Fibroblast of mammary gland (primary cell): ENCODE measurements around the gene TGFA.

Experiments used
- DNase-seq: peaks from one replicate; pipeline ENCODE4 v3.0.0-alpha.2; 2010; ENCODE audit warnings: low read depth
- H3K4me3 ChIP-seq: 2 replicates; pipeline ENCODE4 v1.5.1; 2011; ENCODE audit warnings: low read depth, mild to moderate bottlenecking, low read length, moderate library complexity; ENCODE audit not compliant: control insufficient read depth
- TF ChIP-seq, protein P1 (sequence below): conservative IDR thresholded peaks from 2 replicates; pipeline ENCODE4 v1.5.1; 2011; ENCODE audit warnings: low read depth, low read length, inconsistent platforms; ENCODE audit not compliant: control insufficient read depth, insufficient read depth

The TGFA gene

DNA sequence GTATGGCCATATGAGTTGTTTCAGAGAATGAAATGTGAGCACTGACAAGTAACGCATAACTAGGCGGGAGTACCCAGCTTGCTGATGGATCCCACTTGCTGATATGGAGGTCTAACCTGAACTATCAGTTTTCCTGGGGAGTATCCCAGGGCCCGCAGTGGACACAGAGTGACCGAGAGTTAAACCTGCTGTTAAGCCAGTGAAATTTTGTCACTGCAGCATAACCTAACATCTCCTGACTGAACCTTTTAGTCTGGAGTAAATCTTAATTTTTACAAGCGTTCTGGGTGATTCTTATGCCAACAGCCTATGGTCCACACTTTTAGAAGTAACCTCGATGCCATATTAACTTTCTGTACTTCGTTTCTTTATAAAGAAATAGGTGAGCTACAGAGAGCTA, 54.4 kb downstream of the TGFA start:
- no peak overlapping the region for H3K4me3 ChIP-seq
- no peak for DNase-seq
- TF ChIP-seq, protein P1, sequence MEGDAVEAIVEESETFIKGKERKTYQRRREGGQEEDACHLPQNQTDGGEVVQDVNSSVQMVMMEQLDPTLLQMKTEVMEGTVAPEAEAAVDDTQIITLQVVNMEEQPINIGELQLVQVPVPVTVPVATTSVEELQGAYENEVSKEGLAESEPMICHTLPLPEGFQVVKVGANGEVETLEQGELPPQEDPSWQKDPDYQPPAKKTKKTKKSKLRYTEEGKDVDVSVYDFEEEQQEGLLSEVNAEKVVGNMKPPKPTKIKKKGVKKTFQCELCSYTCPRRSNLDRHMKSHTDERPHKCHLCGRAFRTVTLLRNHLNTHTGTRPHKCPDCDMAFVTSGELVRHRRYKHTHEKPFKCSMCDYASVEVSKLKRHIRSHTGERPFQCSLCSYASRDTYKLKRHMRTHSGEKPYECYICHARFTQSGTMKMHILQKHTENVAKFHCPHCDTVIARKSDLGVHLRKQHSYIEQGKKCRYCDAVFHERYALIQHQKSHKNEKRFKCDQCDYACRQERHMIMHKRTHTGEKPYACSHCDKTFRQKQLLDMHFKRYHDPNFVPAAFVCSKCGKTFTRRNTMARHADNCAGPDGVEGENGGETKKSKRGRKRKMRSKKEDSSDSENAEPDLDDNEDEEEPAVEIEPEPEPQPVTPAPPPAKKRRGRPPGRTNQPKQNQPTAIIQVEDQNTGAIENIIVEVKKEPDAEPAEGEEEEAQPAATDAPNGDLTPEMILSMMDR, result no peak

DNA sequence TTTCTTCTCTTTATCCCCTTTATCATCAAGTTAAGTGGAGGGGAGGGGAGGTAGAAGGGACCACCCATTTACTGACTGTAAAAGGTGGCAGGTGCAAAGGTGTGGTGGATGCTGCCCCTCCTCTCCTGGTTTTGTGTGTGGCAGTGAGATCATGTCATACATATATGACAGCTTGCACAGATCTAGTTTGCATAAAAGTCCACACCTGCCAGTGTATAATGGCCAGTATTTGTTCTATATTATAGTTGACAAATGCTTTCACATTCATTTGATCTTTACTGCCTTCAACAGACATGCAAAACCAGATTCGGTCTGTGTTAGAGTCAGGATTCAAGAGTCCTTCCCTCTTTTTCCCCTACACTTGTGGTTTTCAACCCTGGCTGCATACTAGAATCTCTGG, 55.1 kb downstream of the TGFA start:
- DNase-seq, result no peak
- TF ChIP-seq, protein P1, result no peak
- no peak overlapping the region for H3K4me3 ChIP-seq

DNA sequence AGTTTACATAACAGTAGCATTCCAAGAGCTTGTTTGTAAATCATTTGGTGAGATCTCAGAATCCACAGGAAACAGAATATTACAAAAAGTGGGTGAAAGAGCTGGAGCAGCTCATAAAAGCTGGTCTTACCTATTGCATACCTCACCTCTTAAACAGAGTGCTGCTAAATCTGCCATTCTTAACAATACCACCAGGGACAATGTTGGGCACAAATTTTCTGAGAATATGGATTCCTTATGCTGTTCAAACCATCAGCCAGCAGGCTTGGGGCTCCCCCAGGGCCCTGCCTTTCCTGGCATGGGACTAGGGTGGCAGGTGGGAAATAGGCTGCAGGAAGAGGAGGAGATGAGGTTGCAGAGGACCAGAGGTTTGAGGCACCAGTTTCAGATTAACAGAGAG, 55.6 kb downstream of the TGFA start:
- no peak for DNase-seq
- TF ChIP-seq, protein P1, result peak; percentile 2

DNA sequence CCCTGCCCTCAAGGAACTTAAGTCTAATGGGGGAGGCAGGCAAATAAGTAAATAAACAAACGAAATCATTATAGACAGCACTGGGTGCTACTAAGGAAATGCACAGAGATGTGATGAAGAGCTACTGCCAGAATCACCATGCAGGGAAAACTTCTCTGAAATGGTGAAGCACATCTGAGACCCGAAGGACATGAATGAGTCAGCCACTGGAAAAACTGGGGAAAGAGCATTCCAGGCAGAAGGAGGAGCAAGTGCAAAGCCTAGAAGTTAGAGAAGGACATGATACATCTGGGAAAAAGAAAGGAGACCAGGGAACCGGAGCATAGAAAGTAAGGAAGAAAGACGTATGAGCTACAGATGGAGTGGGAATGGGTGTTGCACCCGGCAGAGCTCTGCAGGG, 56.8 kb downstream of the TGFA start:
- H3K4me3 ChIP-seq, result no peak overlapping the region
- TF ChIP-seq, protein P1, result no peak
- no peak for DNase-seq

More for the DNA sequence above, 55.6 kb downstream of the TGFA start:
- no peak overlapping the region for H3K4me3 ChIP-seq

DNA sequence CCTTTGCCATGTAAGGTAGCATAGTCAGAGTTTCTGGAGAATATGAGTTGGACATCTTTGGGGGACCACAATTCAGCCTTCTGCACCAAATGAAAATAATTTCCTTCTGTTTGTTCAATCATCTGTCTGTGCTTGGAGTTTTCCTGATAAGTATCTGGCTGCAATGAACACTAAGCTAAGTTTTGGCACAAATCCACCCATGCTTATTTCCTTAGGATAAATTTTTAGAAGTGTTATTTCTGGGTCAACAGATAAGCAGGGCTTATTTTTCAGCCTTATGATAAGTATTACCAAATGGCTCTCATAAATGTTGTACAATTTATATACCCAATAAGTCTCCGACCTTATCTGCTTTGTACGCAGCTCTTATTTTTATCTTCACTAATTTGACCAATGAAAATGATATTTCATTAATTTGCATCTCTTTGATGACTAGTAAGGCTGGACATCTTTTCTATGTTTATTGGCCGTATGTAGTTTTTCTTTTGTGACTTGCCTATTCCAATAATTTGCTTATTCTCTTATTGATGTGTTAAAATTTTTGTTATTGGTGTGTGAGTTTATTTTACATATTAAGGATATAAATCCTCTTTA, 59.2 kb downstream of the TGFA start:
- H3K4me3 ChIP-seq, result no peak overlapping the region
- no peak for DNase-seq
- TF ChIP-seq, protein P1, result no peak

DNA sequence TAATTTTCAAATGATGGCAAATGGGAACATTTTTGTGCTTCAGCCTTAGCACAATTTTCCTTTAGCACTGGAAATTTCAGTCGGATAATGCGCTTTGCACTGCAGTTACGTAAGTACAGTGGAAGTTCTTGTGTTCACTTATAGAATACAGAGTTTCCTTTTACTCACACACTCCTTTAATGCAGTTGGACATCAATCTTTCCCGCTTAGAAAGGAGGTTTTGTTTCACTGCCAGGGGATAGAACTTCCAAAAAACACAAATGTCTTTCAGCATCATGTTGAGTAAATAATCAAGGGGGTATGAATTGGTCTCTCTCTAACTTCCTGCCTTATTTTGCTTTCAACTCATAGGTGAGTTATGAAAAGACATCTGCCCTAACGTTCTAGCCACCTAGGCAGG, 63.2 kb downstream of the TGFA start:
- TF ChIP-seq, protein P1, result no peak
- no peak for DNase-seq
- H3K4me3 ChIP-seq, result no peak overlapping the region

DNA sequence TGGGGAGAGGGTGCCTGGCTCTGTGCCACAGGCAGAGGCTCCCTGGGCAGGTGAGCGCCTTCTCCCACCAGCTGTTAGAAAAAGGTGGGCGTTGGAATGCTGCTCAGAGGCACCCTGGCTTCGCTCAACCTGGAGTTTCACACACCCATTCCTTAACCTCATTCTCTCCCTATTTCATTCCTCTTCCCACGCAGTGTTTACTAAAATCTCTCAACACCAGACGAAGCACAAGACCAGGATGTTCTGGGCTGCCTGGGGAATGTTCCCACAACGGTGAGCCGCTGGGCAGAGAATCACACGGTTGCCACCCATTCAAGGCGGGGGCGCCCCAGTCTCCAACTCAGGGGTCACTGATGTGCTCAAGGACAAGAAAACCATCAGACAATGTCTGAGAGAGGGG, 64.5 kb downstream of the TGFA start:
- no peak overlapping the region for H3K4me3 ChIP-seq
- no peak for DNase-seq
- TF ChIP-seq, protein P1, result no peak
